Activated CD4-positive, alpha-beta T cell treated with anti-CD3 and anti-CD28 coated beads for 36 hours (primary cell): Measurements from ENCODE around the gene CCDC40. TPM values are rescaled to one million over a fixed set of nuclear protein-coding genes. Genes with fewer than 3 reads are reported as not detected.
A peak's percentile ranks its signal among the peaks of the same experiment; 100 is the strongest.

Source experiments
- ATAC-seq: fragments of 200-7000 bp; cut with Tn5 transposase; one replicate; pipeline ENCODE4 v1.10.0; 2021; ENCODE audit warnings: mild to moderate bottlenecking, moderate library complexity
- CTCF ChIA-PET: fragments of 350-600 bp; sonication (Branson Sonifier 250); formaldehyde crosslinking; loops from one replicate; lab custom pipeline; 2021; ENCODE audit warnings: antibody characterized with exemption; lab: Charles Lee
- POLR2A ChIA-PET: fragments of 350-600 bp; sonication (Branson Sonifier 250); formaldehyde crosslinking; loops from one replicate; lab custom pipeline; 2021; ENCODE audit warnings: antibody characterized with exemption, inconsistent platforms; lab: Charles Lee
- DNase-seq: peaks from one replicate; pipeline ENCODE4 v3.0.0-alpha.2; 2020
- H3K27ac Mint-ChIP-seq: one replicate; pipeline ENCODE4 v1.8.0; 2021; ENCODE audit warnings: mixed read lengths
- H3K27me3 Mint-ChIP-seq: one replicate; pipeline ENCODE4 v1.8.0; 2021; ENCODE audit warnings: mixed read lengths
- H3K36me3 Mint-ChIP-seq: one replicate; pipeline ENCODE4 v1.8.0; 2021; ENCODE audit warnings: low read depth, mixed read lengths
- H3K4me1 Mint-ChIP-seq: one replicate; pipeline ENCODE4 v1.8.0; 2021; ENCODE audit warnings: mixed read lengths
- H3K4me3 Mint-ChIP-seq: one replicate; pipeline ENCODE4 v1.8.0; 2021; ENCODE audit warnings: mild to moderate bottlenecking, moderate library complexity, mixed read lengths
- H3K9me3 Mint-ChIP-seq: one replicate; pipeline ENCODE4 v1.8.0; 2021; ENCODE audit warnings: low read depth, mixed read lengths
- intact Hi-C, 2 experiments: fragments of 100-400 bp; cut with DNase I in 1 of 2; cut with micrococcal nuclease in 1 of 2; formaldehyde crosslinking; loops; one replicate each; pipeline versions ENCODE4 v1.14.2 to v1.15.1; 2022 to 2024; cut with DNase I, micrococcal nuclease
- total RNA-seq, 2 experiments: library from RNA; stranded (reverse); gene quantifications; one replicate each; pipeline ENCODE4 v1.2.3, GENCODE V29; 2021

The CCDC40 gene
- total RNA-seq, 2 experiments from 2014 or later = 0.56 to 0.57 TPM

- H3K4me3 Mint-ChIP-seq = no peak overlapping the region
- intact Hi-C loops = no loop called here
- DNase-seq = no peak
- POLR2A ChIA-PET = no interaction called here
- no peaks in the 10 kb centered on the region for H3K9me3 Mint-ChIP-seq
- H3K27ac Mint-ChIP-seq = no peak overlapping the region
- H3K27me3 Mint-ChIP-seq = no peaks in the 10 kb centered on the region
- CTCF ChIA-PET = no interaction called here
- no peak for ATAC-seq
- no peaks in the 10 kb centered on the region for H3K36me3 Mint-ChIP-seq
- H3K4me1 Mint-ChIP-seq = peaks cover 21% of the 10 kb centered on the region
Measured at GRCh38 chr17:80002070-80002641, 34.3 kb upstream of the CCDC40 start.

- CTCF ChIA-PET = interaction anchor here (0.6 to 0.8 kb wide), 3 partner anchors 9 to 156 kb away, joined by 3 read pairs; no protein-coding TSS in a partner anchor
- Mint-ChIP-seq H3K9me3 (no peaks in the 10 kb centered on the region), H3K27ac (no peak overlapping the region), H3K27me3 (no peaks in the 10 kb centered on the region), H3K36me3 (no peaks in the 10 kb centered on the region), H3K4me1 (peaks cover 14% of the 10 kb centered on the region), H3K4me3 (no peak overlapping the region)
- intact Hi-C loops = no loop called here
- DNase-seq (no peak), ATAC-seq (no peak)
- POLR2A ChIA-PET = no interaction called here
Measured at GRCh38 chr17:80002690-80003490, 33.6 kb upstream of the CCDC40 start.

GRCh38 chr17:80003969-80004368 lies 32.5 kb upstream of the CCDC40 start:
- no peak overlapping the region for H3K4me3 Mint-ChIP-seq
- intact Hi-C loops = no loop called here
- ChIA-PET CTCF (interaction anchor here (0.6 to 4.9 kb wide), 4 partner anchors 9 to 229 kb away, joined by 3 to 35 read pairs (median 4); no protein-coding TSS in a partner anchor), POLR2A (no interaction called here)
- no peaks in the 10 kb centered on the region for H3K9me3 Mint-ChIP-seq
- H3K4me1 Mint-ChIP-seq = peaks cover 9% of the 10 kb centered on the region
- DNase-seq (no peak), ATAC-seq (no peak)
- no peaks in the 10 kb centered on the region for H3K36me3 Mint-ChIP-seq
- H3K27me3 Mint-ChIP-seq = no peaks in the 10 kb centered on the region
- no peak overlapping the region for H3K27ac Mint-ChIP-seq

- ATAC-seq (peak; percentile 60), DNase-seq (peak; percentile 77)
- CTCF ChIA-PET = interaction anchor here (0.5 to 4.9 kb wide), 12 partner anchors 9 to 277 kb away, joined by 3 to 35 read pairs (median 4); partner anchors contain the start of gene GAA
- peaks cover 9% of the 10 kb centered on the region for H3K4me1 Mint-ChIP-seq
- intact Hi-C loops = loop anchor here in 1 of 2 experiments (5.0 kb wide), 4 partner anchors 77 to 247 kb away; partner anchors contain the start of genes EIF4A3 and GAA
- H3K27me3 Mint-ChIP-seq = no peaks in the 10 kb centered on the region
- no peak overlapping the region for H3K27ac Mint-ChIP-seq
- H3K9me3 Mint-ChIP-seq = no peaks in the 10 kb centered on the region
- no peaks in the 10 kb centered on the region for H3K36me3 Mint-ChIP-seq
- no peak overlapping the region for H3K4me3 Mint-ChIP-seq
- POLR2A ChIA-PET = interaction anchor here (0.6 kb wide), 1 partner anchor 259 kb away, joined by 3 read pairs; no protein-coding TSS in a partner anchor
Measured at GRCh38 chr17:80005360-80006338, 30.8 kb upstream of the CCDC40 start.

- intact Hi-C loops = loop anchor here in 1 of 2 experiments (5.0 kb wide), 4 partner anchors 76 to 246 kb away; partner anchors contain the start of genes EIF4A3 and GAA
- ChIA-PET POLR2A (interaction anchor here (0.6 kb wide), 1 partner anchor 259 kb away, joined by 3 read pairs; no protein-coding TSS in a partner anchor), CTCF (interaction anchor here (0.7 to 4.9 kb wide), 8 partner anchors 9 to 277 kb away, joined by 3 to 35 read pairs (median 3); partner anchors contain the start of gene GAA)
- no peaks in the 10 kb centered on the region for H3K36me3 Mint-ChIP-seq
- H3K27me3 Mint-ChIP-seq = no peaks in the 10 kb centered on the region
- no peaks in the 10 kb centered on the region for H3K9me3 Mint-ChIP-seq
- peaks cover 9% of the 10 kb centered on the region for H3K4me1 Mint-ChIP-seq
- H3K27ac Mint-ChIP-seq = no peak overlapping the region
- ATAC-seq (no peak), DNase-seq (no peak)
- H3K4me3 Mint-ChIP-seq = no peak overlapping the region
Measured at GRCh38 chr17:80006339-80006720, 30.1 kb upstream of the CCDC40 start.

GRCh38 chr17:80006811-80007752 lies 29.4 kb upstream of the CCDC40 start:
- no peaks in the 10 kb centered on the region for H3K27me3 Mint-ChIP-seq
- ChIA-PET CTCF (interaction anchor here (0.5 to 4.9 kb wide), 13 partner anchors 10 to 1506 kb away, joined by 3 to 35 read pairs (median 3); partner anchors contain the start of gene GAA), POLR2A (no interaction called here)
- no peaks in the 10 kb centered on the region for H3K36me3 Mint-ChIP-seq
- DNase-seq = no peak
- no peak overlapping the region for H3K27ac Mint-ChIP-seq
- ATAC-seq = no peak
- no peaks in the 10 kb centered on the region for H3K9me3 Mint-ChIP-seq
- intact Hi-C loops = loop anchor here in 1 of 2 experiments (5.0 kb wide), 4 partner anchors 75 to 245 kb away; partner anchors contain the start of genes EIF4A3 and GAA
- no peak overlapping the region for H3K4me3 Mint-ChIP-seq
- peaks cover 9% of the 10 kb centered on the region for H3K4me1 Mint-ChIP-seq

- Mint-ChIP-seq H3K27ac (no peak overlapping the region), H3K36me3 (no peaks in the 10 kb centered on the region), H3K9me3 (no peaks in the 10 kb centered on the region), H3K4me3 (no peak overlapping the region), H3K27me3 (no peaks in the 10 kb centered on the region), H3K4me1 (peaks cover 9% of the 10 kb centered on the region)
- DNase-seq (no peak), ATAC-seq (no peak)
- intact Hi-C loops = loop anchor here in 1 of 2 experiments (1.0 to 5.0 kb wide), 5 partner anchors 28 to 244 kb away; partner anchors contain the start of genes CCDC40, EIF4A3 and GAA
- CTCF ChIA-PET = interaction anchor here (0.7 to 4.9 kb wide), 20 partner anchors 8 to 136 kb away, joined by 3 to 35 read pairs (median 4); no protein-coding TSS in a partner anchor
- POLR2A ChIA-PET = no interaction called here
Measured at GRCh38 chr17:80007939-80008338, 28.5 kb upstream of the CCDC40 start.

GRCh38 chr17:80008383-80008840 lies 28.0 kb upstream of the CCDC40 start:
- Mint-ChIP-seq H3K27me3 (no peaks in the 10 kb centered on the region), H3K4me3 (no peak overlapping the region), H3K36me3 (no peaks in the 10 kb centered on the region), H3K4me1 (peaks cover 9% of the 10 kb centered on the region), H3K27ac (no peak overlapping the region), H3K9me3 (no peaks in the 10 kb centered on the region)
- intact Hi-C loops = loop anchor here in 1 of 2 experiments (1.0 to 5.0 kb wide), 5 partner anchors 28 to 244 kb away; partner anchors contain the start of genes CCDC40, EIF4A3 and GAA
- ATAC-seq (peak; percentile 95), DNase-seq (peak; percentile 91)
- CTCF ChIA-PET = interaction anchor here (0.6 to 4.9 kb wide), 24 partner anchors 9 to 538 kb away, joined by 3 to 35 read pairs (median 4); no protein-coding TSS in a partner anchor
- POLR2A ChIA-PET = no interaction called here

- intact Hi-C loops = loop anchor here in 1 of 2 experiments (1.0 to 5.0 kb wide), 5 partner anchors 27 to 243 kb away; partner anchors contain the start of genes CCDC40, EIF4A3 and GAA
- H3K27ac Mint-ChIP-seq = no peak overlapping the region
- ChIA-PET CTCF (interaction anchor here (0.6 to 4.9 kb wide), 22 partner anchors 9 to 538 kb away, joined by 3 to 35 read pairs (median 4); no protein-coding TSS in a partner anchor), POLR2A (no interaction called here)
- H3K4me3 Mint-ChIP-seq = no peak overlapping the region
- no peaks in the 10 kb centered on the region for H3K27me3 Mint-ChIP-seq
- DNase-seq (no peak), ATAC-seq (no peak)
- peaks cover 9% of the 10 kb centered on the region for H3K4me1 Mint-ChIP-seq
- H3K36me3 Mint-ChIP-seq = no peaks in the 10 kb centered on the region
- no peaks in the 10 kb centered on the region for H3K9me3 Mint-ChIP-seq
Measured at GRCh38 chr17:80008848-80009247, 27.6 kb upstream of the CCDC40 start.
